Ishikawa (cell line): Measurements from ENCODE around the gene SNAPC2.
A peak's percentile ranks its signal among the peaks of the same experiment; 100 is the strongest.

Experiments
- TEAD4 ChIP-seq: IDR thresholded peaks from 2 replicates; pipeline ENCODE4 v1.6.1; 2012
- TF ChIP-seq, protein P1 (sequence below): IDR thresholded peaks from 2 replicates; pipeline ENCODE4 v1.6.1; 2012; ENCODE audit warnings: low read depth, mild to moderate bottlenecking

DNA sequence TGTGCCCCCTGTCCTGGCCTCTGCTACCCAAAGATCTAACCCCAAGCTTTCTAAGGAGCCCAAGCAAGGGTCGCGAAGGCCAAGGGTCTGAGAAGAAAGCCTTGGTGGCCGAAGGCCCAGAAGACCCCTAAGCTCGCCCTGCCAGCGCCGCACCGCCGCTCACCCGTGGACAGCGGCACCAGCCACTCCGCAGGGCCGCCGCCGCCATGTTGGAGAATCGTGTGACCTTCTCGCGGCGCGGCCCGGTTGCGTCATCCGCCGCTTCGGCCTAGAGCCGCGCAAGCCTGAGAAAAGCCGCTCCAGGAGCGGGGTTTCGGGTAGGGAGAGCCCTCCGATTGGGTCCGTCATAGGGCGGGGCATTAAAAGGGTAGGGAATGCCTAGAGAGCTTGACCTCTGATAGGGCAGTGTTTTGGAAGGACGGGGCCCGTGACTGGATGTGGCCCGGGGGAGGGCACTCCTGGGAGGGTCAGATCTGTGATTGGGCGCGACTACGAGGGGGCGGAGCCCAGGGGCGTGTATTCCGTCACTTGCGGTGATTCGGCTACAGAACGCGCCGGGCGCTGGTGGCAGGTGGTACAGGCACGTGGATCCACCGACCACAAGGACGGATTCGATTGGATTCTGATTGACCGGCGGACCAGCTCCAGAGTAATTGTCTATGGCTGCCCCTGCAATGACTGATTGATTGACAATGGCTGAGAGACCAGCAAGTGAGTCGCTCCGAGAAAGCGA is 23.5 kb downstream of the SNAPC2 start, which contains the start of gene TIMM44:
- no peak; the same call in none of the 2 replicates for TF ChIP-seq TEAD4
- TF ChIP-seq, protein P1, sequence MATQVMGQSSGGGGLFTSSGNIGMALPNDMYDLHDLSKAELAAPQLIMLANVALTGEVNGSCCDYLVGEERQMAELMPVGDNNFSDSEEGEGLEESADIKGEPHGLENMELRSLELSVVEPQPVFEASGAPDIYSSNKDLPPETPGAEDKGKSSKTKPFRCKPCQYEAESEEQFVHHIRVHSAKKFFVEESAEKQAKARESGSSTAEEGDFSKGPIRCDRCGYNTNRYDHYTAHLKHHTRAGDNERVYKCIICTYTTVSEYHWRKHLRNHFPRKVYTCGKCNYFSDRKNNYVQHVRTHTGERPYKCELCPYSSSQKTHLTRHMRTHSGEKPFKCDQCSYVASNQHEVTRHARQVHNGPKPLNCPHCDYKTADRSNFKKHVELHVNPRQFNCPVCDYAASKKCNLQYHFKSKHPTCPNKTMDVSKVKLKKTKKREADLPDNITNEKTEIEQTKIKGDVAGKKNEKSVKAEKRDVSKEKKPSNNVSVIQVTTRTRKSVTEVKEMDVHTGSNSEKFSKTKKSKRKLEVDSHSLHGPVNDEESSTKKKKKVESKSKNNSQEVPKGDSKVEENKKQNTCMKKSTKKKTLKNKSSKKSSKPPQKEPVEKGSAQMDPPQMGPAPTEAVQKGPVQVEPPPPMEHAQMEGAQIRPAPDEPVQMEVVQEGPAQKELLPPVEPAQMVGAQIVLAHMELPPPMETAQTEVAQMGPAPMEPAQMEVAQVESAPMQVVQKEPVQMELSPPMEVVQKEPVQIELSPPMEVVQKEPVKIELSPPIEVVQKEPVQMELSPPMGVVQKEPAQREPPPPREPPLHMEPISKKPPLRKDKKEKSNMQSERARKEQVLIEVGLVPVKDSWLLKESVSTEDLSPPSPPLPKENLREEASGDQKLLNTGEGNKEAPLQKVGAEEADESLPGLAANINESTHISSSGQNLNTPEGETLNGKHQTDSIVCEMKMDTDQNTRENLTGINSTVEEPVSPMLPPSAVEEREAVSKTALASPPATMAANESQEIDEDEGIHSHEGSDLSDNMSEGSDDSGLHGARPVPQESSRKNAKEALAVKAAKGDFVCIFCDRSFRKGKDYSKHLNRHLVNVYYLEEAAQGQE, result peak; percentile 44
